ENCODE measurements around the gene SPEF2. TPM values are rescaled to one million over a fixed set of nuclear protein-coding genes. Genes with fewer than 3 reads are reported as not detected.

Gene SPEF2
- total RNA-seq, 1 experiment from 2014 or later = 0.15 TPM

DNA sequence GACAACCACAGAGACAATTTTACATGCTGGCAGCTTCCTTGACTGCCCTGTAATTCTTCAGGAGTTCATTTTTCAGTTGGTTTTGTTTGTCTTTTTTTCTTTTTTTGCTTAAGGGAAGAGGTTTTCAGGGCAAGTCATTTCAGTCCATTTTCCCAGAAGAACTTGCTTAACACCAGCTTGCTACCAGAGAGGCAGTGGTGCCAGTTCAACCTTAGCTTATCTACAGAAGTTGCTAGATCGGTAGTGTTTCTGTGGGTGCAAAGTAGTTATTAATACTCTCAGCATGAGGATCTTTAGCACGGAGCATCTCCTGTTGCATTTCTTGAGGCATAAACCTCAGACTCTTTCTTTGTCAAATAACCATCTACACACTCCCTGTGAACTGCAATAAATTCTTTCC, 1.1 kb downstream of the SPEF2 start:
- no peak for ATAC-seq
- no peak for DNase-seq (ENCODE audit: low spot score)
- Mint-ChIP-seq H3K36me3 (no peaks in the 10 kb centered on the region), H3K27ac (no peak overlapping the region), H3K4me1 (peaks cover 4% of the 10 kb centered on the region; the same call in 1 of the 2 replicates), H3K4me3 (peak overlapping the region; percentile 94), H3K27me3 (ENCODE audit: low read depth) (peaks cover 63% of the 10 kb centered on the region), H3K9me3 (0 out of 2 replicates have a peak, but pooled peaks cover 4% of the 10 kb centered on the region)
- TF ChIP-seq MAX (CRISPR knock-in tag; IDR thresholded peaks at IDR 0.05) (no peak), ATF3 (CRISPR knock-in tag; conservative IDR thresholded peaks at IDR 0.05) (no peak), NFYB (CRISPR knock-in tag; conservative IDR thresholded peaks at IDR 0.05; ENCODE audit: low read depth) (no peak), MXD4 (CRISPR knock-in tag; IDR thresholded peaks at IDR 0.05; ENCODE audit: borderline replicate concordance) (no peak), CREB1 (CRISPR knock-in tag; IDR thresholded peaks at IDR 0.05) (no peak), ZNF317 (CRISPR knock-in tag; IDR thresholded peaks at IDR 0.05; ENCODE audit: borderline replicate concordance, low read depth) (no peak), GRHL2 (CRISPR knock-in tag; IDR thresholded peaks at IDR 0.05; ENCODE audit: insufficient replicate concordance, severe bottlenecking) (no peak)
- TF ChIP-seq, protein P1, sequence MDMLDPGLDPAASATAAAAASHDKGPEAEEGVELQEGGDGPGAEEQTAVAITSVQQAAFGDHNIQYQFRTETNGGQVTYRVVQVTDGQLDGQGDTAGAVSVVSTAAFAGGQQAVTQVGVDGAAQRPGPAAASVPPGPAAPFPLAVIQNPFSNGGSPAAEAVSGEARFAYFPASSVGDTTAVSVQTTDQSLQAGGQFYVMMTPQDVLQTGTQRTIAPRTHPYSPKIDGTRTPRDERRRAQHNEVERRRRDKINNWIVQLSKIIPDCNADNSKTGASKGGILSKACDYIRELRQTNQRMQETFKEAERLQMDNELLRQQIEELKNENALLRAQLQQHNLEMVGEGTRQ (CRISPR knock-in tag; IDR thresholded peaks at IDR 0.05) = no peak
- ChIA-PET POLR2A (no interaction called here), CTCF (interaction anchor here (1.3 to 2.0 kb wide), 2 partner anchors 26 to 306 kb away, joined by 3 to 7 read pairs; no protein-coding TSS in a partner anchor)

DNA sequence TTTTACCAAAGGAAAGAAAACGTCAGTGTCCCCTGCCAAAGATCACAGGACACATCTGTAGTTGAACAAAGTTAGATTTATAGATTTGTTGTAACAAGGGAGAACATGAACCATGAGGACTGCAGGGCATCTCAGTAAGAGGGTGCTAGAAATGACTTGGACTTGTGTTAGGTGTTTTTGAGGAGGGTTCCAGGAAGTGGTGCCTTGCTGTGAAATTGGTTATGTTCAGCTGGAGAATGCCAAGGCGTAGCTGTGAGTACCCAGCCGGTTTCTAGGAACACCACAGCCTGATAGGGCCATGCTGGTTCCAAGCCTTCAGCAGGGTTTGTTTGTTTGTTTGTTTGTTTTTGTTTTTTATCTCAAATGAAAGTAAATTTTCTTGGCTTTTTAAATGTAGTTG, 5.3 kb downstream of the SPEF2 start:
- H3K27ac Mint-ChIP-seq = no peak overlapping the region
- no peaks in the 10 kb centered on the region for H3K36me3 Mint-ChIP-seq
- H3K9me3 Mint-ChIP-seq = no peaks in the 10 kb centered on the region
- peaks cover 32% of the 10 kb centered on the region for H3K27me3 Mint-ChIP-seq (ENCODE audit: low read depth)
- 0 out of 2 replicates have a peak, but pooled peaks cover 4% of the 10 kb centered on the region for H3K4me1 Mint-ChIP-seq
- H3K4me3 Mint-ChIP-seq = no peak overlapping the region
- CTCF ChIA-PET = interaction anchor here (1.5 kb wide), 1 partner anchor 28 kb away, joined by 3 read pairs; no protein-coding TSS in a partner anchor
- DNase-seq (ENCODE audit: low spot score) = no peak
- no peak for TF ChIP-seq KAT7 (CRISPR knock-in tag; IDR thresholded peaks at IDR 0.05; ENCODE audit: borderline replicate concordance)
- TF ChIP-seq, protein P2, sequence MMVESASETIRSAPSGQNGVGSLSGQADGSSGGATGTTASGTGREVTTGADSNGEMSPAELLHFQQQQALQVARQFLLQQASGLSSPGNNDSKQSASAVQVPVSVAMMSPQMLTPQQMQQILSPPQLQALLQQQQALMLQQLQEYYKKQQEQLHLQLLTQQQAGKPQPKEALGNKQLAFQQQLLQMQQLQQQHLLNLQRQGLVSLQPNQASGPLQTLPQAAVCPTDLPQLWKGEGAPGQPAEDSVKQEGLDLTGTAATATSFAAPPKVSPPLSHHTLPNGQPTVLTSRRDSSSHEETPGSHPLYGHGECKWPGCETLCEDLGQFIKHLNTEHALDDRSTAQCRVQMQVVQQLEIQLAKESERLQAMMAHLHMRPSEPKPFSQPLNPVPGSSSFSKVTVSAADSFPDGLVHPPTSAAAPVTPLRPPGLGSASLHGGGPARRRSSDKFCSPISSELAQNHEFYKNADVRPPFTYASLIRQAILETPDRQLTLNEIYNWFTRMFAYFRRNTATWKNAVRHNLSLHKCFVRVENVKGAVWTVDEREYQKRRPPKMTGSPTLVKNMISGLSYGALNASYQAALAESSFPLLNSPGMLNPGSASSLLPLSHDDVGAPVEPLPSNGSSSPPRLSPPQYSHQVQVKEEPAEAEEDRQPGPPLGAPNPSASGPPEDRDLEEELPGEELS (CRISPR knock-in tag; IDR thresholded peaks at IDR 0.05) = no peak
- TF ChIP-seq ETV6 (CRISPR knock-in tag; IDR thresholded peaks at IDR 0.05) = no peak
- no peak for TF ChIP-seq STAT6 (CRISPR knock-in tag; conservative IDR thresholded peaks at IDR 0.05; ENCODE audit: low read depth)
- no peak for TF ChIP-seq PRRX2 (CRISPR knock-in tag; IDR thresholded peaks at IDR 0.05)
- TF ChIP-seq MAX (CRISPR knock-in tag; IDR thresholded peaks at IDR 0.05) = no peak
- TF ChIP-seq, protein P3, sequence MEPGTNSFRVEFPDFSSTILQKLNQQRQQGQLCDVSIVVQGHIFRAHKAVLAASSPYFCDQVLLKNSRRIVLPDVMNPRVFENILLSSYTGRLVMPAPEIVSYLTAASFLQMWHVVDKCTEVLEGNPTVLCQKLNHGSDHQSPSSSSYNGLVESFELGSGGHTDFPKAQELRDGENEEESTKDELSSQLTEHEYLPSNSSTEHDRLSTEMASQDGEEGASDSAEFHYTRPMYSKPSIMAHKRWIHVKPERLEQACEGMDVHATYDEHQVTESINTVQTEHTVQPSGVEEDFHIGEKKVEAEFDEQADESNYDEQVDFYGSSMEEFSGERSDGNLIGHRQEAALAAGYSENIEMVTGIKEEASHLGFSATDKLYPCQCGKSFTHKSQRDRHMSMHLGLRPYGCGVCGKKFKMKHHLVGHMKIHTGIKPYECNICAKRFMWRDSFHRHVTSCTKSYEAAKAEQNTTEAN (CRISPR knock-in tag; IDR thresholded peaks at IDR 0.05) = no peak
- TF ChIP-seq CREB1 (CRISPR knock-in tag; IDR thresholded peaks at IDR 0.05) = no peak
- no peak for TF ChIP-seq TCF7 (CRISPR knock-in tag; IDR thresholded peaks at IDR 0.05; ENCODE audit: low read depth)
- TF ChIP-seq ZNF219 (CRISPR knock-in tag; IDR thresholded peaks at IDR 0.05; ENCODE audit: borderline replicate concordance) = no peak
- no peak for TF ChIP-seq FOXK1 (CRISPR knock-in tag; IDR thresholded peaks at IDR 0.05)
- TF ChIP-seq, protein P1 (CRISPR knock-in tag; IDR thresholded peaks at IDR 0.05) = no peak
- TF ChIP-seq GABPB1 (CRISPR knock-in tag; IDR thresholded peaks at IDR 0.05) = no peak
- TF ChIP-seq CREM (CRISPR knock-in tag; IDR thresholded peaks at IDR 0.05) = no peak
- TF ChIP-seq ESRRA (CRISPR knock-in tag; IDR thresholded peaks at IDR 0.05; ENCODE audit: borderline replicate concordance) = no peak
- TF ChIP-seq ZNF671 (CRISPR knock-in tag; IDR thresholded peaks at IDR 0.05) = no peak
- no peak for TF ChIP-seq ATF3 (CRISPR knock-in tag; conservative IDR thresholded peaks at IDR 0.05)
- POLR2A ChIA-PET = no interaction called here
- no peak for ATAC-seq
